OCI-LY7 (cell line): ENCODE data around the gene FAM25A. TPM values are rescaled to one million over a fixed set of nuclear protein-coding genes. Genes with fewer than 3 reads are reported as not detected.

Experiments
- BruUV-seq: library from RNA; stranded (reverse); fragments of 400-500 nt; replicated peaks from 2 replicates; lab custom pipeline; 2021; lab: Mats Ljungman, UMichigan
- CTCF ChIA-PET: fragments of 300-600 bp; sonication (Branson Sonifier 250); formaldehyde crosslinking; loops from one replicate; lab custom pipeline; 2022; ENCODE audit warnings: antibody characterized with exemption; ENCODE audit not compliant: unreplicated experiment; lab: Charles Lee
- POLR2A ChIA-PET: fragments of 300-600 bp; sonication (Branson Sonifier 250); formaldehyde crosslinking; loops from one replicate; lab custom pipeline; 2022; ENCODE audit warnings: antibody characterized with exemption; lab: Charles Lee
- DNase-seq: peaks from one replicate; pipeline ENCODE4 v3.0.0-alpha.2; 2015; ENCODE audit warnings: low spot score
- H2AFZ ChIP-seq: fragments of 200-600 bp; sonication (generic), shearing (Covaris generic); 2 replicates; pipeline ENCODE4 v1.6.1; 2014; ENCODE audit warnings: mild to moderate bottlenecking, antibody characterized with exemption, low read length, moderate library complexity
- H3K27ac ChIP-seq: fragments of 200-600 bp; sonication (generic); 2 replicates; pipeline ENCODE4 v1.5.1; 2014; ENCODE audit warnings: mixed run types, low read depth, mild to moderate bottlenecking, moderate library complexity, low read length, inconsistent platforms; ENCODE audit not compliant: poor library complexity, severe bottlenecking
- H3K36me3 ChIP-seq: fragments of 200-600 bp; sonication (generic); 2 replicates; pipeline ENCODE4 v1.6.1; 2014; ENCODE audit warnings: mild to moderate bottlenecking, antibody characterized with exemption, low read length, moderate library complexity, mixed read lengths; ENCODE audit not compliant: insufficient read depth
- H3K4me1 ChIP-seq: fragments of 200-600 bp; sonication (generic); 2 replicates; pipeline ENCODE4 v1.5.1; 2014; ENCODE audit warnings: mild to moderate bottlenecking, low read length; ENCODE audit not compliant: insufficient read depth, poor library complexity, severe bottlenecking
- H3K4me2 ChIP-seq: fragments of 200-600 bp; sonication (generic); 2 replicates; pipeline ENCODE4 v1.6.1; 2014; ENCODE audit warnings: mild to moderate bottlenecking, low read length
- H3K4me3 ChIP-seq: fragments of 200-600 bp; sonication (generic); 2 replicates; pipeline ENCODE4 v1.5.1; 2014; ENCODE audit warnings: mild to moderate bottlenecking, low read depth, low read length; ENCODE audit not compliant: poor library complexity, severe bottlenecking
- H3K79me2 ChIP-seq: fragments of 200-600 bp; sonication (generic); 2 replicates; pipeline ENCODE4 v1.6.1; 2016; ENCODE audit warnings: low read depth, mild to moderate bottlenecking, low read length, moderate library complexity, mixed read lengths; ENCODE audit not compliant: insufficient read depth
- H3K9me2 ChIP-seq: fragments of 200-600 bp; sonication (generic); 2 replicates; pipeline ENCODE4 v1.6.1; 2016; ENCODE audit warnings: mild to moderate bottlenecking, low read length, mixed read lengths; ENCODE audit not compliant: insufficient read depth
- H3K9me3 ChIP-seq: fragments of 200-600 bp; sonication (generic); 2 replicates; pipeline ENCODE4 v1.6.1; 2014; ENCODE audit warnings: mild to moderate bottlenecking, mixed run types, low read length, mixed read lengths
- H4K20me1 ChIP-seq: fragments of 200-600 bp; sonication (generic); 2 replicates; pipeline ENCODE4 v1.6.1; 2014; ENCODE audit warnings: mild to moderate bottlenecking, antibody characterized with exemption, low read length, moderate library complexity, mixed read lengths; ENCODE audit not compliant: insufficient read depth
- CTCF ChIP-seq: fragments of 200-600 bp; sonication (generic); conservative IDR thresholded peaks from 2 replicates; pipeline ENCODE4 v1.5.1; 2014; ENCODE audit warnings: mild to moderate bottlenecking, antibody characterized with exemption, low read length, moderate library complexity, mixed read lengths
- EZH2phosphoT487 ChIP-seq: fragments of 200-600 bp; sonication (generic); IDR thresholded peaks from 2 replicates; pipeline ENCODE4 v1.6.1; 2018; ENCODE audit warnings: low read depth, borderline replicate concordance, mild to moderate bottlenecking, mixed run types, antibody characterized with exemption, low read length, moderate library complexity, mixed read lengths
- intact Hi-C: fragments of 100-400 bp; cut with micrococcal nuclease; formaldehyde crosslinking; loops from one replicate; pipeline ENCODE4 v1.10.0; 2022; ENCODE audit not compliant: unreplicated experiment
- small RNA-seq: library from RNA; depleted of rRNA; stranded (forward); fragments of <200 nt; gene quantifications from one replicate; pipeline ENCODE3, GENCODE V24; 2014
- total RNA-seq, 2 experiments: library from RNA; depleted of rRNA in 1 of 2; stranded (reverse); fragments of >200 nt in 1 of 2; shearing (Covaris generic) in 1 of 2; gene quantifications; 2 replicates each; pipeline ENCODE4 v1.2.3, GENCODE V29; 2014 to 2022

Gene FAM25A
- total RNA-seq, 2 experiments from 2014 or later: not detected

- no peak for DNase-seq
- Histone ChIP-seq H3K9me2 (no peaks in the 10 kb centered on the region), H4K20me1 (no peaks in the 10 kb centered on the region), H3K9me3 (no peaks in the 10 kb centered on the region), H3K36me3 (peaks cover 75% of the 10 kb centered on the region), H3K4me3 (no peak overlapping the region), H3K27ac (no peak overlapping the region), H3K4me1 (no peaks in the 10 kb centered on the region), H3K79me2 (no peaks in the 10 kb centered on the region), H3K4me2 (no peak overlapping the region), H2AFZ (no peak overlapping the region)
- intact Hi-C loops: no loop called here
- ChIA-PET POLR2A (interaction anchor here (1.5 kb wide), 1 partner anchor 26 kb away, joined by 6 read pairs; no protein-coding TSS in a partner anchor), CTCF (no interaction called here)
- TF ChIP-seq CTCF: no peak
- TF ChIP-seq EZH2phosphoT487: no peak
- BruUV-seq: no TSS peak
Observed at GRCh38 chr10:87066865-87067264, 46.8 kb downstream of the FAM25A start.

GRCh38 chr10:87068281-87068680, 48.2 kb downstream of the FAM25A start:
- H2AFZ ChIP-seq: no peak overlapping the region
- no peak for DNase-seq
- ChIA-PET POLR2A (interaction anchor here (0.6 to 1.0 kb wide), 3 partner anchors 11 to 583 kb away, joined by 3 to 5 read pairs (median 5); no protein-coding TSS in a partner anchor), CTCF (no interaction called here)
- H3K9me3 ChIP-seq: no peaks in the 10 kb centered on the region
- no peaks in the 10 kb centered on the region for H4K20me1 ChIP-seq
- intact Hi-C loops: no loop called here
- H3K9me2 ChIP-seq: no peaks in the 10 kb centered on the region
- no peaks in the 10 kb centered on the region for H3K79me2 ChIP-seq
- H3K27ac ChIP-seq: no peak overlapping the region
- no peak overlapping the region for H3K4me3 ChIP-seq
- H3K4me2 ChIP-seq: no peak overlapping the region
- no peaks in the 10 kb centered on the region for H3K4me1 ChIP-seq
- no TSS peak for BruUV-seq
- peaks cover 77% of the 10 kb centered on the region for H3K36me3 ChIP-seq
- no peak for TF ChIP-seq CTCF
- no peak for TF ChIP-seq EZH2phosphoT487

GRCh38 chr10:87072449-87072848, 52.4 kb downstream of the FAM25A start:
- TF ChIP-seq EZH2phosphoT487 (no peak), CTCF (no peak)
- Histone ChIP-seq H3K79me2 (peaks cover 2% of the 10 kb centered on the region; the same call in 1 of the 2 replicates), H3K36me3 (peaks cover 68% of the 10 kb centered on the region), H3K9me2 (no peaks in the 10 kb centered on the region), H3K27ac (no peak overlapping the region), H3K4me3 (no peak overlapping the region), H4K20me1 (no peaks in the 10 kb centered on the region), H2AFZ (no peak overlapping the region), H3K9me3 (no peaks in the 10 kb centered on the region), H3K4me2 (no peak overlapping the region), H3K4me1 (no peaks in the 10 kb centered on the region)
- DNase-seq: no peak
- ChIA-PET POLR2A (no interaction called here), CTCF (no interaction called here)
- no TSS peak for BruUV-seq
- intact Hi-C loops: no loop called here

Small RNA genes lying within 50 kb of the gene (small RNA-seq; reads per million reads assigned to genes)
- gene AL136982.5 (not detected), gene BMS1P3 (not detected), gene FAM25A (not detected), gene RNU6-529P (not detected)

Other genes starting within 250 kb of the FAM25A start
- not detected in 2 replicates for gene MMRN2, start 62.7 kb upstream of the FAM25A start, total RNA-seq (2014; rRNA removed; shearing (Covaris generic))
- not detected in 2 replicates for gene MMRN2, start 62.7 kb upstream of the FAM25A start, total RNA-seq (2022)
- not detected in 2 replicates for gene SNCG, start 61.7 kb upstream of the FAM25A start, total RNA-seq (2014; rRNA removed; shearing (Covaris generic))
- gene SNCG, start 61.7 kb upstream of the FAM25A start, total RNA-seq (2022): not detected in 2 replicates
- not detected in 2 replicates for gene ADIRF, start 51.8 kb upstream of the FAM25A start, total RNA-seq (2014; rRNA removed; shearing (Covaris generic))
- not detected in 2 replicates for gene ADIRF, start 51.8 kb upstream of the FAM25A start, total RNA-seq (2022)
- 86.5 and 98.5 TPM in 2 replicates for gene GLUD1, start 74.5 kb downstream of the FAM25A start, total RNA-seq (2014; rRNA removed; shearing (Covaris generic))
- 109 and 114 TPM in 2 replicates for gene GLUD1, start 74.5 kb downstream of the FAM25A start, total RNA-seq (2022)
- gene SHLD2, start 74.9 kb downstream of the FAM25A start, total RNA-seq (2014; rRNA removed; shearing (Covaris generic)): 32.8 and 34.3 TPM in 2 replicates
- 36.1 and 37.3 TPM in 2 replicates for gene SHLD2, start 74.9 kb downstream of the FAM25A start, total RNA-seq (2022)
- 0.41 and 0.51 TPM in 2 replicates for gene NUTM2A, start 205.2 kb downstream of the FAM25A start, total RNA-seq (2014; rRNA removed; shearing (Covaris generic))
- 0.97 and 1.1 TPM in 2 replicates for gene NUTM2A, start 205.2 kb downstream of the FAM25A start, total RNA-seq (2022)